IMR-90 (cell line): ENCODE measurements around the gene NTF3. TPM values are rescaled to one million over a fixed set of nuclear protein-coding genes. Genes with fewer than 3 reads are reported as not detected.
A peak's percentile ranks its signal among the peaks of the same experiment; 100 is the strongest.

Source experiments
- ATAC-seq: fragments of 200-7000 bp; cut with Tn5 transposase; 2 replicates; pipeline ENCODE4 v1.9.1; 2020; ENCODE audit warnings: low read depth, mild to moderate bottlenecking, moderate library complexity
- BruUV-seq: library from RNA; stranded (reverse); fragments of 400-500 nt; replicated peaks from 2 replicates; lab custom pipeline; 2021; lab: Mats Ljungman, UMichigan
- CTCF ChIA-PET: fragments of 300-600 bp; formaldehyde crosslinking; extraction: SDS; loops from one replicate; lab custom pipeline; 2021; ENCODE audit warnings: antibody characterized with exemption; lab: Yijun Ruan, JAX
- POLR2A ChIA-PET: fragments of 300-600 bp; sonication (Branson Sonifier 250); formaldehyde crosslinking; loops from one replicate; lab custom pipeline; 2022; ENCODE audit warnings: antibody characterized with exemption; ENCODE audit not compliant: unreplicated experiment; lab: Charles Lee
- DNase-seq: peaks from one replicate; pipeline ENCODE4 v3.0.0; 2013
- H2AFZ ChIP-seq: replicated peaks from 2 replicates; pipeline ENCODE3; 2013; ENCODE audit warnings: low read length, mild to moderate bottlenecking; ENCODE audit not compliant: poor library complexity
- H2AK5ac ChIP-seq: 2 replicates; pipeline ENCODE4 v1.6.1; 2013; ENCODE audit warnings: low read depth, low read length, inconsistent platforms
- H2AK9ac ChIP-seq: replicated peaks from 2 replicates; pipeline ENCODE3; 2013; ENCODE audit warnings: mild to moderate bottlenecking, low read depth, low read length, moderate library complexity; ENCODE audit not compliant: poor library complexity
- H2BK120ac ChIP-seq: 2 replicates; pipeline ENCODE4 v1.6.1; 2013; ENCODE audit warnings: low read depth, low read length, inconsistent platforms
- H2BK15ac ChIP-seq: 3 replicates; pipeline ENCODE4 v1.6.1; 2013; ENCODE audit warnings: low read depth, low read length, inconsistent platforms
- H2BK20ac ChIP-seq: 2 replicates; pipeline ENCODE4 v1.6.1; 2013; ENCODE audit warnings: low read depth, mild to moderate bottlenecking, inconsistent platforms, low read length, moderate library complexity
- H2BK5ac ChIP-seq: 2 replicates; pipeline ENCODE4 v1.6.1; 2013; ENCODE audit warnings: mild to moderate bottlenecking, low read depth, low read length, inconsistent platforms; ENCODE audit not compliant: poor library complexity, severe bottlenecking
- H3K14ac ChIP-seq: replicated peaks from 2 replicates; pipeline ENCODE4 v1.6.1; 2013; ENCODE audit warnings: low read depth, low read length, inconsistent platforms
- H3K18ac ChIP-seq: 2 replicates; pipeline ENCODE4 v1.6.1; 2013; ENCODE audit warnings: low read depth, low read length, control low read depth
- H3K23ac ChIP-seq: 2 replicates; pipeline ENCODE4 v1.6.1; 2013; ENCODE audit warnings: low read depth, low read length, inconsistent platforms
- H3K27ac ChIP-seq: 2 replicates; pipeline ENCODE4 v1.5.1; 2013; ENCODE audit warnings: mild to moderate bottlenecking, control low read depth, low read length; ENCODE audit not compliant: insufficient read depth
- H3K27me3 ChIP-seq: 2 replicates; pipeline ENCODE4 v1.6.1; 2013; ENCODE audit warnings: low read length; ENCODE audit not compliant: control insufficient read depth, insufficient read depth
- H3K36me3 ChIP-seq: 2 replicates; pipeline ENCODE4 v1.6.1; 2013; ENCODE audit warnings: low read length, mixed read lengths; ENCODE audit not compliant: control insufficient read depth, insufficient read depth
- H3K4ac ChIP-seq: 2 replicates; pipeline ENCODE4 v1.6.1; 2013; ENCODE audit warnings: low read depth, low read length, inconsistent platforms
- H3K4me1 ChIP-seq: 2 replicates; pipeline ENCODE4 v1.6.1; 2013; ENCODE audit warnings: low read length, mixed read lengths; ENCODE audit not compliant: control insufficient read depth, insufficient read depth
- H3K4me2 ChIP-seq: 2 replicates; pipeline ENCODE4 v1.6.1; 2013; ENCODE audit warnings: low read depth, mild to moderate bottlenecking, control low read depth, low read length, moderate library complexity
- H3K4me3 ChIP-seq: 2 replicates; pipeline ENCODE4 v1.5.1; 2013; ENCODE audit warnings: low read depth, mild to moderate bottlenecking, control low read depth, low read length, moderate library complexity; ENCODE audit not compliant: insufficient read depth
- H3K56ac ChIP-seq: 2 replicates; pipeline ENCODE4 v1.6.1; 2013; ENCODE audit warnings: low read length, inconsistent platforms; ENCODE audit not compliant: insufficient read depth; ENCODE audit errors: extremely low read depth
- H3K79me1 ChIP-seq, 2 experiments: 2 replicates each; pipeline ENCODE4 v1.6.1; 2013; ENCODE audit warnings: low read length in 2 of 2, inconsistent platforms in 1 of 2, low read depth in 1 of 2
- H3K9ac ChIP-seq: 2 replicates; pipeline ENCODE4 v1.6.1; 2013; ENCODE audit warnings: low read depth, low read length, control low read depth
- H3K9me1 ChIP-seq: 2 replicates; pipeline ENCODE4 v1.6.1; 2013; ENCODE audit warnings: low read length, inconsistent platforms; ENCODE audit not compliant: insufficient read depth
- H3K9me3 ChIP-seq: 2 replicates; pipeline ENCODE4 v1.6.1; 2013; ENCODE audit warnings: low read length; ENCODE audit not compliant: control insufficient read depth, insufficient read depth
- H4K20me1 ChIP-seq: 2 replicates; pipeline ENCODE4 v1.6.1; 2013; ENCODE audit warnings: low read length, inconsistent platforms; ENCODE audit not compliant: insufficient read depth
- H4K5ac ChIP-seq: 2 replicates; pipeline ENCODE4 v1.6.1; 2013; ENCODE audit warnings: mild to moderate bottlenecking, low read depth, low read length, control low read depth
- H4K8ac ChIP-seq, 2 experiments: 2 replicates each; pipeline ENCODE4 v1.6.1; 2013; ENCODE audit warnings: low read depth in 2 of 2, low read length in 2 of 2, control low read depth in 1 of 2, inconsistent platforms in 1 of 2
- H4K91ac ChIP-seq: 2 replicates; pipeline ENCODE4 v1.6.1; 2013; ENCODE audit warnings: low read depth, low read length, inconsistent platforms; ENCODE audit not compliant: insufficient read depth
- CEBPB ChIP-seq: IDR thresholded peaks from 2 replicates; pipeline ENCODE4 v1.6.1; 2012; ENCODE audit warnings: low read depth, low read length, improper control_type of control experiment
- FOS ChIP-seq: fragments of 150-350 bp; IDR thresholded peaks from 2 replicates; pipeline ENCODE4 v1.6.1; 2016; ENCODE audit warnings: low read depth, low read length
- NFE2L2 ChIP-seq: fragments of 150-350 bp; IDR thresholded peaks from 2 replicates; pipeline ENCODE4 v1.6.1; 2016; ENCODE audit warnings: low read depth, mild to moderate bottlenecking, low read length
- POLR2A ChIP-seq: IDR thresholded peaks from 2 replicates; pipeline ENCODE4 v1.6.1; 2012; ENCODE audit warnings: mild to moderate bottlenecking, low read depth, low read length
- RFX5 ChIP-seq: IDR thresholded peaks from 2 replicates; pipeline ENCODE4 v1.8.0; 2012; ENCODE audit warnings: low read depth, mild to moderate bottlenecking, low read length, moderate library complexity
- WGBS, 2 experiments: methylation state at CpG; one replicate each; pipeline versions ENCODE4 v1.1.5 to v1.1.7; 2013; ENCODE audit warnings: missing lambda C conversion rate in 2 of 2; ENCODE audit not compliant: insufficient read length in 1 of 2; ENCODE audit errors: extremely low coverage in 2 of 2; 5-methylcytosine and 5-hydroxymethylcytosine counted together
- dilution Hi-C: fragments of 300-500 bp; cut with HindIII; formaldehyde crosslinking; loops from one replicate; pipeline ENCODE4 v1.14.3; 2018; ENCODE audit warnings: low sequenced_read_pairs; ENCODE audit not compliant: unreplicated experiment
- in situ Hi-C: fragments of 300-500 bp; cut with MboI; formaldehyde crosslinking; loops from 3 replicates; pipeline ENCODE4 v1.14.3; 2019; ENCODE audit warnings: low sequenced_read_pairs, inconsistent platforms, mixed read lengths
- intact Hi-C: fragments of 100-400 bp; cut with micrococcal nuclease; formaldehyde crosslinking; loops from 2 replicates; pipeline ENCODE4 v1.10.0; 2022
- polyA plus RNA-seq, 3 experiments: library from polyadenylated mRNA; depleted of rRNA; stranded (reverse); fragments of >200 nt; gene quantifications; 2 replicates each; pipeline ENCODE4 v1.2.3, GENCODE V29; 2012; ENCODE audit warnings: low replicate concordance in 1 of 3
- total RNA-seq: library from RNA; depleted of rRNA; stranded (reverse); fragments of >200 nt; gene quantifications from 2 replicates; pipeline ENCODE4 v1.2.3, GENCODE V29; 2012
- TF ChIP-seq, protein P1 (sequence below): conservative IDR thresholded peaks from 2 replicates; pipeline ENCODE4 v1.5.1; 2012; ENCODE audit warnings: mild to moderate bottlenecking, low read depth, low read length, improper control_type of control experiment

The NTF3 gene
- total and polyA plus RNA-seq, 2 of the 4 experiments (the other 2 are of a cell fraction), result 12.2 to 32.4 TPM

DNA sequence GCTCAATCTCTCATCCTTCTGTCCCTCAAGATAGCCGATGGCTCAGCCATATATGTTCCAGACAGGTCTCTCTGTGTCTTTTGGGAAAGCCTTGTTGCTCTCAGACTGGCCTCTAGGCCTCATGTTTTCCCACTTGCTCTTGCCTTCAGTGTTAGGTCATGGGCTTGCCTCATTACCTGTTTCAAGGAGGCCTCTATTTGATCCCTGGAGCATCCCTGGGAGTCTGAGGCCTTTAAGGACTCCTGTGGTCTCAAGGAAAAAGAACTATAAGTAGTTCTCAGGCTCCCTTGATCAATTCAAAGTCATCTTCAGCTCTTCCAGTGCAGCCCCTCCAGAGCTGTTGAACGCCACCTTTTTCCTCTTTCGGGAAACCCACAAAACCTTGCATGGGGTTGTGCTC, 47.9 kb downstream of the NTF3 start:
- peak overlapping the region; percentile 62; the same call in 1 of the 2 replicates for H3K23ac ChIP-seq

More for the DNA sequence above, 47.9 kb downstream of the NTF3 start:
- H3K27ac ChIP-seq, result peak overlapping the region; percentile 95; the same call in 1 of the 2 replicates
- POLR2A ChIA-PET, result no interaction called here
- H4K8ac ChIP-seq, result peak overlapping the region in 1 of 2 experiments; percentile 6; a peak in 2 of 4 replicates
- H3K4me3 ChIP-seq, result no peak overlapping the region
- H2BK5ac ChIP-seq, result peak overlapping the region; percentile 72
- peaks cover 37% of the 10 kb centered on the region for H3K9me1 ChIP-seq
- peaks cover 18% of the 10 kb centered on the region for H4K20me1 ChIP-seq
- CTCF ChIA-PET, result interaction anchor here (1.2 kb wide), 1 partner anchor 51 kb away, joined by 3 read pairs; no protein-coding TSS in a partner anchor
- BruUV-seq, result no TSS peak
- dilution Hi-C loops (no loop called here), in situ Hi-C loops (no loop called here), intact Hi-C loops (no loop called here)
- peak overlapping the region; percentile 87 for H3K4ac ChIP-seq
- peak overlapping the region; percentile 46; the same call in 1 of the 2 replicates for H3K14ac ChIP-seq
- peaks cover 60 to 92% of the 10 kb centered on the region in 2 experiments for H3K79me1 ChIP-seq
- peak overlapping the region; percentile 46; the same call in 1 of the 2 replicates for H3K18ac ChIP-seq
- peak overlapping the region; percentile 85; the same call in 1 of the 2 replicates for H2BK20ac ChIP-seq
- DNase-seq (no peak), ATAC-seq (no peak)
- peaks cover 30% of the 10 kb centered on the region for H3K4me1 ChIP-seq
- H2AFZ ChIP-seq, result no peak overlapping the region
- no peak overlapping the region for H3K4me2 ChIP-seq
- H3K27me3 ChIP-seq, result no peaks in the 10 kb centered on the region
- peak overlapping the region; percentile 33 for H4K5ac ChIP-seq
- no peaks in the 10 kb centered on the region for H3K9me3 ChIP-seq
- H2AK5ac ChIP-seq, result peak overlapping the region; percentile 82; the same call in 1 of the 2 replicates
- no peak overlapping the region for H2AK9ac ChIP-seq
- H2BK120ac ChIP-seq, result 0 out of 2 replicates have a peak overlapping the region, but pooled peaks have one; percentile 25
- peak overlapping the region; percentile 20; the same call in 1 of the 3 replicates for H2BK15ac ChIP-seq
- no peak for TF ChIP-seq CEBPB
- no peak for TF ChIP-seq NFE2L2
- TF ChIP-seq, protein P1, sequence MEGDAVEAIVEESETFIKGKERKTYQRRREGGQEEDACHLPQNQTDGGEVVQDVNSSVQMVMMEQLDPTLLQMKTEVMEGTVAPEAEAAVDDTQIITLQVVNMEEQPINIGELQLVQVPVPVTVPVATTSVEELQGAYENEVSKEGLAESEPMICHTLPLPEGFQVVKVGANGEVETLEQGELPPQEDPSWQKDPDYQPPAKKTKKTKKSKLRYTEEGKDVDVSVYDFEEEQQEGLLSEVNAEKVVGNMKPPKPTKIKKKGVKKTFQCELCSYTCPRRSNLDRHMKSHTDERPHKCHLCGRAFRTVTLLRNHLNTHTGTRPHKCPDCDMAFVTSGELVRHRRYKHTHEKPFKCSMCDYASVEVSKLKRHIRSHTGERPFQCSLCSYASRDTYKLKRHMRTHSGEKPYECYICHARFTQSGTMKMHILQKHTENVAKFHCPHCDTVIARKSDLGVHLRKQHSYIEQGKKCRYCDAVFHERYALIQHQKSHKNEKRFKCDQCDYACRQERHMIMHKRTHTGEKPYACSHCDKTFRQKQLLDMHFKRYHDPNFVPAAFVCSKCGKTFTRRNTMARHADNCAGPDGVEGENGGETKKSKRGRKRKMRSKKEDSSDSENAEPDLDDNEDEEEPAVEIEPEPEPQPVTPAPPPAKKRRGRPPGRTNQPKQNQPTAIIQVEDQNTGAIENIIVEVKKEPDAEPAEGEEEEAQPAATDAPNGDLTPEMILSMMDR, result no peak
- TF ChIP-seq POLR2A, result no peak
- no peak for TF ChIP-seq RFX5
- no peak for TF ChIP-seq FOS
- WGBS, 2 experiments, result 91% methylated on average over 1 of the region's 3 CpGs; no CpG with 5 or more reads in 1 of the 2 experiments
- no peak overlapping the region for H3K9ac ChIP-seq
- peak overlapping the region; percentile 33; the same call in 1 of the 2 replicates for H4K91ac ChIP-seq
- peaks cover 12% of the 10 kb centered on the region for H3K36me3 ChIP-seq
- H3K56ac ChIP-seq, result no peak overlapping the region
